Measurements from ENCODE around the gene DDX10.

- TF ChIP-seq CTCF (IDR thresholded peaks at IDR 0.05) (no peak), POLR2A (IDR thresholded peaks at IDR 0.05) (no peak)
Observed at GRCh38 chr11:108818971-108819370, 154.1 kb downstream of the DDX10 start.
